GM12892 (cell line): ENCODE results near the gene NGDN.

Experiments used
- DNase-seq: peaks from one replicate; pipeline ENCODE4 v3.0.0; 2011; ENCODE audit not compliant: insufficient read length
- FAIRE-seq: peaks from 2 replicates; lab custom pipeline; 2011; peaks lifted over from hg19 to GRCh38; lab: Jason Lieb, UNC
- POLR2A ChIP-seq: IDR thresholded peaks from 2 replicates; pipeline ENCODE4 v1.6.1; 2011; ENCODE audit warnings: low read depth, low read length, control low read depth
- POLR2AphosphoS5 ChIP-seq: IDR thresholded peaks from 2 replicates; pipeline ENCODE4 v1.6.1; 2011; ENCODE audit warnings: low read depth, low read length, control low read depth
- TAF1 ChIP-seq: IDR thresholded peaks from 2 replicates; pipeline ENCODE4 v1.6.1; 2011; ENCODE audit warnings: low read depth, mild to moderate bottlenecking, control low read depth, low read length, borderline replicate concordance

Gene NGDN

DNA sequence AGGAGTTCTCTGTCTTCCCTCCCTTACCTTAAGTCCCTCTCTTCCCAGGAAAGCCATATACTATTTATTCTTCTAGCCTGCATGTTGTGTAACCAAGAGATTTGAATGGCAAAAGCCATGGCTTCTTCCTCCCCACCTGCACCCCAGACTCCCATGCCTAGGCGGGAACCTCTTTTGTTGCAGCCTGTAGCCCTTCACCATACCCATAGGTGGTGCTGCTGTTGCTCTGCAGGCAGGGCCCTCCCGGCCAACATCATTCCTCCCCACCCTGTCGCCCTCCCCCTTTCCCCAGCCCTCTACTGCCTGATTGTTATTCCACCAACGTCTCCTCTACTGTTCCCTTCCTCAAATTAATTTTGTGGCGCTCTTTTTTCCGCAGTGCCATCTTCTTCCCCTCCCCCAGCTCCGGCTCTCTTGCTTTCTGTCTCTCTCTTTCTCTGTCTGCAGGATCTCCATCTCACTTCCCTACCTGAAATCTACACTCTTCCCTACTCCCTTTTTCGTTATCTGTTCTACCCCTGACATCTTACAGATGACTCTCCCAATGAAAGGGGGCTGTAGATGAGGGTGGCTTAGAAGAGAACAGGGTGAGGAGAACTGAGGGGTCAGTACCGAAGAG lies 13.8 kb downstream of the NGDN start:
- TF ChIP-seq POLR2A, result no peak
- TF ChIP-seq TAF1, result no peak
- no peak for TF ChIP-seq POLR2AphosphoS5
- peak; percentile 18 for DNase-seq
- FAIRE-seq, result no peak

DNA sequence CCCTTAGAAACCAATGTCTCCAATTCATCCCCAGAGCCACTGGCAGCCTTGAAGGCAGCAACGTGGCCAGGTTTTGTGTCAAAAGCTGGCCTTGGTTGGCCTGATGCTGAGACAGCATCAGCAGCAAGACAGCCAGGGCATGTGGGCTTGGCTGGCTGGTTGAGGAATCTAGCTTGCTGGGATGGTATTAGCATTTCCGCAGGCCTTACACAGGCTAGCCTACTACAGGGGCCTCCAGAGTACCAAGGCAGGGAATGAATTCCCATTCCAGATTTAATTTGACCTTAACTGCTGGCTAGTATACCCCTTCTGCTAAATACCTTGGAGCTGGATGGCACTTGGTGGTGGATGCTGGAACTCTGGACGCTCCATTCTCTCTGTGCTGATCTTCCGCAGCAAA lies 15.8 kb downstream of the NGDN start:
- FAIRE-seq, result no peak
- DNase-seq, result no peak
- no peak for TF ChIP-seq TAF1

DNA sequence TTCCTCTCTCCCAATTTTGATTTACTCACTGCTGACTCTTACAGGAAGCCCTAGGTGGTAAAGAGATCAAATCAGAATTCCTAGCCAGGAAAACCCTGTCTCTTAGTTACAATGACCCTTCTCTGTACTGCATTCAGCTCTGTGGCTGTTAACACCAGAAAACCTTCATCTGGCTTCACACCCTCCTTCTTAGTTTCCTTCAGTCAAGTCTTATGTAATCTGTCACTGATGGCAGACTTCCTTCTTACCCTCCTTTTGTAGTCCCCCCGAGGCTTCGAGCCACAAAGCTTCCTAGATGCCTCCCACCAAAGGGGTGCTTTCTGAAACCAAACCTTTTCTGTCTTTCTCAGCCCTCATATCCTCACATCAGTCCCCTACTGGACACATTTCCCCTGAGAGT lies 16.5 kb downstream of the NGDN start:
- no peak for TF ChIP-seq POLR2A
- no peak for TF ChIP-seq TAF1
- TF ChIP-seq POLR2AphosphoS5, result no peak
- DNase-seq, result no peak
- no peak for FAIRE-seq

DNA sequence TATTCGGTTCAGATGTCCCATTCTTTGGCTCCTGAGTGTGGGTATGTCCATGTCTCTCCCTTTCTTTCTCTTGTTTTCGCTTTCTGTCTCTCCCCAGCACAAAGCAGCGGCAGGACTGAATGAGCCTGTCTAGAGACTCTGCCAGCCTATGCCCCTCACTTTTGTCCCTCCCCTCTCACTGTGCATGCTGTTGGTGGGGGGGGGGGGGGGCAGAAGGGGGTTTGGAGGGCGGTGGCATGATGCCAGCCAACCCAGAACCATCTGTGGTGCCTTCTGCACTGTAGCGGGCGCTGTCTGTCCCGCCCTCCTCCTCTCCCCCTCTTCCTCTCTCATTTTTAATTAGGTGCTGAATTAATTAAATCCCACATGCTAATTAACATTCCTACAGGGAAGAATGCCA lies 17.7 kb downstream of the NGDN start:
- no peak for TF ChIP-seq POLR2A
- no peak for TF ChIP-seq POLR2AphosphoS5
- TF ChIP-seq TAF1, result no peak
- DNase-seq (no peak), FAIRE-seq (no peak)

DNA sequence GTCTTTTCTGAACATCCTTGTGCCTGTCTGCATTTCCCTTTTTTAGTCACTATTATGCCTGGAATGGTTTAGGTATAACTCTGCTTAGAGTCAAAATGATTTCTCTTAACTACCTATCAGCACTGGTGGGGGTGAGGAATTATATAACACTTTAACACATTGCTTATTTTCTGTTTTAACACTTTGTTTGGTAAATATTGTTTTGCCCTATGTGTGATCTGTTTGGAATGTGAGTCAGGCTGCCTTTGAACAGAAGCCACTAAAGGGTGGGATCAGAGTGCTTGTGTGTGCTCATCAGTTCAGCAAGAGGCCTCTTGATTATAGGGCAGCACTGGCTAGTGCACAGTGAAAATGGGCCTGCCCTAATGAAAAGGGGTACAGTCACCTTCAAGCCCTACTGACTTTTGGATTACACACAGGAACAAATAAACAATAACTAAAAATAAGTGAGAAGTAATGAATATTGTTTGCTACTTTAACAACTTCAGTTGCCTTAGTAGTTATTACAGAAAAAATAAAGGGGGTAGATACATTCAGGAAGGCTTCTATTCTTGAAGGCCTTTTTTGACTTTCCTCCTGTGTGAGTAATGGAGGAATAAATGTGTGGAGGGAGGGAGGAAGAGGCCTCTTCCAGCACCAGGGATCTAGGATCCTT lies 23.2 kb downstream of the NGDN start:
- FAIRE-seq, result no peak
- DNase-seq, result no peak
- no peak for TF ChIP-seq POLR2AphosphoS5
- no peak for TF ChIP-seq TAF1

DNA sequence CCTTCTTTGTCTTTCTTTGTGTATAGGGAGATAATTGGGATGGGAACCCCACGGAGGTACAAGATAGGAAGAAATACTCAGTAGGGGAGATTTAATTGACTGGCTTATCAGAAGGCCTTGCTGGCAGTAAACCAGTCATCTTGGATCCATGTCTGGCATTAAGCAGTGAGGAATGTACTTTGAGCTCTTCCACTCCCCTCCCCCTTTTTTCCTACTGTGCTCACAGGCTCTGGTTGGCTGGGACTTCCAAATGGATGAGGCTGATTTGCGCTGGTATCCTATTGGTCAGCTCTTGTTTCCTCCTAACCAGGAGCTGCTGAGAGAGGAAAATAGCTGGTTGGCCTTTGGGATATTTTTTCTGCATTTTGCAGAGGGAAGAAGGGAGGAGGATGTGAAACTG lies 24.7 kb downstream of the NGDN start:
- no peak for TF ChIP-seq TAF1
- TF ChIP-seq POLR2A, result no peak
- TF ChIP-seq POLR2AphosphoS5, result no peak
- FAIRE-seq (no peak), DNase-seq (no peak)

DNA sequence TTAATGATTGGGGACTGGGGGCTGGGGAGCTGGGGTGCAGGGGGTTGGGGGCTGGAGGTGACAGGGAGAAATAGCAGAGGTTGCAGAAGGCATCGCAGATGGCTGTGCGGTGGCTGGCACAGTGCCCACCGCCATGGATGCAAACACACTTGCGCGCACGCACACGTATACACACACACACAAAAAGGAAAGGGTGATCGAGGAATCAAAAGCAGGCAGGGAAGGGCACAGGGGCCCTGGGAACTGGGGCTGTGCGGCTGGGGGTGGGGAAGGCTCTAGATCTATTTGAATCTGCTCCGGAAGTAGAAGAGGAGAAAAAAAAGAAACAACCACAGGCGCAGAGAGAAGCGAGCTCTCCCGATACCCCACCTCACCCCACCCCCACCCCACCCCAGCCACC lies 42.7 kb downstream of the NGDN start:
- FAIRE-seq (no peak), DNase-seq (no peak)
- TF ChIP-seq TAF1 (no peak), POLR2A (no peak), POLR2AphosphoS5 (no peak)

DNA sequence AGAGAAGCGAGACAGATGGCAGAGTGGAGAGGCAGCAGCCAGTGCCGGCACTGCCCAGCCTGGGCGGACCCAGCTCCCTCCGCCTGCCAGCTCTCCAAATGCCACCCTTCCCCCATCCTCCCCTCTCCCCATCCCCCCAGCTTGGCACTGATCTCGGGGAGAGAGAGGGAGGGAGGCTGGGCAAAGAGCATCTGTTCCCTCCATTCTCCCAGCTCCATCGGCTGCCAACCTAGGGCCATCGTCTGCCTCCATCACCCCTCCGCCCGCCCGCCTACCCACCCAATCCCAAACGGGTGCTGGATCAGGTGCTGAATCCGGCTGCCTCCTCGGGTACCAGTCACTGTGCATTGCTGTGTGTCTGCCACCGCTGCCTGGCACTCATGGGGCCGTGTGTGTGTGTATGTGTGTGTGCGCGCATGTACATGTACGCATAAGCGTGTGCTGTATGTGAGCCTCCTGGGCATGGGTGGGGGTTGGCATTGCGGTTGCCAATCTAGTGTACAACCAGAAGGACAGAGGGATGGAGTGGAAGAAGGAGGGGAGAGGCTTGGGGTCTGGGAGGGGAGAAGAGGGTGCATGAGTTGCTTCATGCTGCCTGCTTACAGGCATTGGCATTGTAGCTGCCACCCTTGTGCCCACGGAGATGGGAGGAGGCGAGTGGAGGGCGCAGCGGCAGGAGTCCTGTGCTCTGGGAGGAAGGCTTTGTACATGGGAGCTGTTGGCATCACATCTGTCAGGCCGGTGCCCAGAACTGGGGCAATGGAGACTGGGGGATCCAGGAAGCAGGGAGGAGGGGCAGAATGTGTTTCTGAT lies 43.7 kb downstream of the NGDN start:
- FAIRE-seq, result no peak
- DNase-seq, result no peak
- TF ChIP-seq TAF1 (no peak), POLR2A (no peak), POLR2AphosphoS5 (no peak)

DNA sequence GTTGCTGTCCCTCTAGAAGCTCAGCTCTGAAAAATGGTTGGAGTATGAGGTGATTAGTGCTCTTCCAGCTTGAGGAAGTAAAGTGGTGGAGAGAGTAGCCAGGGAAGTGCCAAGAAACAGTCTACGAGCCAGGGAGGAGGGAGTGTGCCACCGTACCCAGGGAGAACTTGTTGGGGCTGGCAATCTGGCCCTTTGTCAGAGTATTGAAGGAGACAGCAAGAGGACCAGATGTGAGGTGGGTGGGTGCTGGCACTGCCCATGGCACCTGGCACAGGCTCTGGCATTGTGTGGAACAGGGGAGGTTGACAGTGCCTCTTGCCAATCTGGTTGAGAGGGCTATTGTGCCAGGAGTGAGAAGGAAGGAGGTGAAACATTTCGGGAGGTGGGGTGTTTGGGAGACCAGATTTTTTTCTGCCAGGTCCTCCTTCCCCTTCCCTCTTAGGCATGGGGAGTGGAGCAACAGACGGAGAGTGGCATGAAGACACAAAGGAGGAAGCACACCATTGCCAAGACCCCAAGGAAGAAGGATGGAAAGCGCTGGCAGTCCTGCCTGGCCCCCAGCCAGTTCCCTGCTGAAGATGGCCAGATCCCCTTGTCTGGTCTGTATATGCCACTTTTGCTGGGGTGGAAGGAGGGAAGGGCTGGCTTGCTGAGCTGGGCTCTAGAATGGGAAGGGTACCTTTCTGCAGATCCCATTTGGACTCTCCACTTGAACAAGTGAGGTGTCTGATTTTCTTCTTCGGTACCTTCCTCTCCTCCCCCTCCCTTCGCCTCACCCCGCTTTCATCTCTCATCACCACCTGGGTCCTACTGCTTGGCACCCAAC lies 44.5 kb downstream of the NGDN start:
- FAIRE-seq (no peak), DNase-seq (no peak)
- TF ChIP-seq POLR2AphosphoS5, result no peak
- TF ChIP-seq TAF1, result no peak
- no peak for TF ChIP-seq POLR2A

DNA sequence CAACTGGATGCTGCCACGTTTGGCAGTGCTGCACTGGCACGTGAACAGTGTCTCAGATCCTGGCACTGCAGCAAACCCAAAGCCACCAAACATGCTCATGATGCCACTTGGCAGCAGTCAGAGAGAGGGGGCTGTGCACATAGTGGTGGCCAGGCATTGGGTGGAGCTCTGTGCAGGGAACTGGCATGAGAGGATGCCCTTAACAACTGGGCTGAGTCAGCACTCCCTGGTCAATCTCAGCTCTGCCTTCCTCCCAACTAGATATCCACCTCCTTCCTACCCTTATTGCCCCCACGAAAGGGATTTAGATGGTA lies 45.1 kb downstream of the NGDN start:
- DNase-seq, result no peak
- no peak for FAIRE-seq
- TF ChIP-seq TAF1 (no peak), POLR2A (no peak), POLR2AphosphoS5 (no peak)

DNA sequence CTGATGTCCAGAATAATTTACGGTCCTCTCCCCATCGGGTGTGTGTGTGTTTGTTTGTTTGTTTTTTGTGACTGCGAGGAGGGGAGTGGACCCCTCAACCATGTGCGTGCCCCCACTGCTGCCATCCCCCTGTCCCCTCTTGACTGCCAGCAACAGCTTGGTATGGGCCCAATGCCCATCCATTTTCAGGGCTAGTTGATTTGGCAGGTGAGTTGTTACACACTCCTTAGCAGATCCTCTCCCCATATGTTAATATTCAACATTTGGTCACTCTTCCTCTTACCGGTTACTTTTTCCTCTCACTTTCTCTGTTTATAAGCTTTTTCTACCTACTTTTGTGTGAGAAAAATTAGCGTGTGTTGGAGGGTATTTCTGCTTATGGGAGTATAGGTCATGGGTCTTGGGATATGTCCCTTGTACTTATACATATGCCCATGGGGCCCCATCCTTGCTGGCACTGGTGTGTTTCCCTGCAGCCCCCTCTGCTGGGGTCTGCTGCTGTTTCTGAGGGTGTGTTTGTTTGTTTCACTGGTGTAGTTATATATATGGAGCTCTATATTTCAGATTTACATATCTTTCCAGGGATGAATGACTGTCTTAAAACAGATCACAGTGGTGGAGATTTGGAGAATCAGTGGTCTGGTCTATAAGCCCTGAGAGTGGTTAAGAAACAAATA lies 48.3 kb downstream of the NGDN start:
- no peak for TF ChIP-seq POLR2A
- TF ChIP-seq TAF1, result no peak
- no peak for TF ChIP-seq POLR2AphosphoS5
- DNase-seq (no peak), FAIRE-seq (no peak)

DNA sequence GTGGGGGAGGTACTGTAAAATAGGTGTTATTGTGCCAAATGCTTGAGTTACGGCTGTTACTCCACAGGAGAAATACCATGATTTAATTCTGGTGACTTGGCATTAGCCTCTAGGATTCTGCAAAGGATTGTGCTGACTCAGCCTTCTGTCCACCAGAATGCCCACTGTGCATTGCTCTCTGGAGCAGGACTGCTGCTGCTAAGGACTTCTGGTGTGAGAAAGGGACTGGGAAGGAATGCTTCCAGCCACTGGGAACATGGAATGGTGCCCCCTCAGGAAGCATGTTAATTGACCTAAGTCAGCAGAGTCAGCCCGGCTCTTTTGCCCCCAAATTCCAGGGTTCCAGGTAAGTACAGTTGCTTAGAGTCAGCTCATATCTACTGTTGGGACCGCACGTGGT lies 49.2 kb downstream of the NGDN start:
- TF ChIP-seq POLR2AphosphoS5 (no peak), TAF1 (no peak), POLR2A (no peak)
- no peak for DNase-seq
- no peak for FAIRE-seq
